GM19240 (cell line): Measurements from ENCODE around the gene MAPRE3.

Source experiments
- DNase-seq: peaks from one replicate; pipeline ENCODE4 v3.0.0; 2011; ENCODE audit warnings: low spot score; ENCODE audit not compliant: insufficient read length

Gene MAPRE3

GRCh38 chr2:26948800-26949199, 21.6 kb upstream of the MAPRE3 start:
- no peak for DNase-seq

GRCh38 chr2:26950246-26950645, 20.2 kb upstream of the MAPRE3 start:
- DNase-seq = no peak

GRCh38 chr2:26951236-26951635, 19.2 kb upstream of the MAPRE3 start:
- no peak for DNase-seq

GRCh38 chr2:26952374-26952773, 18.1 kb upstream of the MAPRE3 start:
- no peak for DNase-seq

- DNase-seq = no peak
Measured at GRCh38 chr2:26954135-26954534, 16.3 kb upstream of the MAPRE3 start.

- no peak for DNase-seq
Measured at GRCh38 chr2:26957041-26957440, 13.4 kb upstream of the MAPRE3 start.

GRCh38 chr2:26957534-26957933, 12.9 kb upstream of the MAPRE3 start:
- no peak for DNase-seq

GRCh38 chr2:26959331-26959730, 11.1 kb upstream of the MAPRE3 start:
- DNase-seq = no peak

- no peak for DNase-seq
Measured at GRCh38 chr2:26964446-26965130, 5.8 kb upstream of the MAPRE3 start.

- DNase-seq = no peak
Measured at GRCh38 chr2:26968001-26968400, 2.4 kb upstream of the MAPRE3 start.

GRCh38 chr2:26969077-26969844, 1.2 kb upstream of the MAPRE3 start:
- no peak for DNase-seq

- no peak for DNase-seq
Measured at GRCh38 chr2:26970928-26971627, 641 bp downstream of the MAPRE3 start.

GRCh38 chr2:26971911-26972786, 1.7 kb downstream of the MAPRE3 start:
- no peak for DNase-seq

- no peak for DNase-seq
Measured at GRCh38 chr2:26974352-26974751, 3.9 kb downstream of the MAPRE3 start.

- no peak for DNase-seq
Measured at GRCh38 chr2:26975102-26975501, 4.7 kb downstream of the MAPRE3 start.

GRCh38 chr2:26975656-26976055, 5.2 kb downstream of the MAPRE3 start:
- DNase-seq = no peak

- no peak for DNase-seq
Measured at GRCh38 chr2:26976237-26976636, 5.8 kb downstream of the MAPRE3 start.

- DNase-seq = no peak
Measured at GRCh38 chr2:26977012-26977411, 6.6 kb downstream of the MAPRE3 start.

GRCh38 chr2:26978061-26978596, 7.7 kb downstream of the MAPRE3 start:
- DNase-seq = no peak

GRCh38 chr2:26979741-26980140, 9.3 kb downstream of the MAPRE3 start:
- no peak for DNase-seq

- no peak for DNase-seq
Measured at GRCh38 chr2:26980971-26981370, 10.5 kb downstream of the MAPRE3 start.
